MCF 10A (cell line): Measurements from ENCODE around the gene HDGFL2. TPM values are rescaled to one million over a fixed set of nuclear protein-coding genes. Genes with fewer than 3 reads are reported as not detected.
A peak's percentile ranks its signal among the peaks of the same experiment; 100 is the strongest.

ENCODE experiments used
- BruUV-seq: library from RNA; stranded (reverse); fragments of 400-500 nt; replicated peaks from 2 replicates; lab custom pipeline; 2021; lab: Mats Ljungman, UMichigan
- CTCF ChIA-PET: fragments of 300-600 bp; sonication (Branson Sonifier 250); formaldehyde crosslinking; extraction: SDS; loops from one replicate; lab custom pipeline; 2021; ENCODE audit warnings: antibody characterized with exemption, inconsistent platforms; lab: Yijun Ruan, JAX
- POLR2A ChIA-PET: fragments of 300-600, 350-650 bp; sonication (Branson Sonifier 250); formaldehyde crosslinking; extraction: SDS; loops from one replicate; lab custom pipeline; 2020; ENCODE audit warnings: antibody characterized with exemption, inconsistent platforms; lab: Yijun Ruan, JAX
- DNase-seq: peaks from one replicate; pipeline ENCODE4 v3.0.0-alpha.2; 2018; ENCODE audit not compliant: unreplicated experiment
- H3K27ac Mint-ChIP-seq: one replicate; pipeline ENCODE4 v1.8.0; 2022; ENCODE audit warnings: mild to moderate bottlenecking, low read depth, mixed read lengths; ENCODE audit not compliant: unreplicated experiment
- H3K27me3 Mint-ChIP-seq: one replicate; pipeline ENCODE4 v1.8.0; 2022; ENCODE audit warnings: mixed read lengths; ENCODE audit not compliant: insufficient read depth, unreplicated experiment
- H3K36me3 Mint-ChIP-seq: one replicate; pipeline ENCODE4 v1.8.0; 2022; ENCODE audit warnings: mild to moderate bottlenecking, moderate library complexity, mixed read lengths; ENCODE audit not compliant: insufficient read depth, unreplicated experiment
- H3K4me1 Mint-ChIP-seq: one replicate; pipeline ENCODE4 v1.8.0; 2022; ENCODE audit warnings: mixed read lengths; ENCODE audit not compliant: insufficient read depth, unreplicated experiment
- H3K4me3 Mint-ChIP-seq: one replicate; pipeline ENCODE4 v1.8.0; 2022; ENCODE audit warnings: mild to moderate bottlenecking, moderate library complexity, mixed read lengths; ENCODE audit not compliant: unreplicated experiment
- H3K9me3 Mint-ChIP-seq: one replicate; pipeline ENCODE4 v1.8.0; 2022; ENCODE audit warnings: mixed read lengths; ENCODE audit not compliant: unreplicated experiment
- intact Hi-C: fragments of 100-400 bp; cut with micrococcal nuclease; formaldehyde crosslinking; loops from 2 replicates; pipeline ENCODE4 v1.14.1; 2022
- total RNA-seq: library from RNA; stranded (reverse); gene quantifications from 2 replicates; pipeline ENCODE4 v1.2.3, GENCODE V29; 2022
- TF ChIP-seq, protein P1 (sequence below): fragments of 200-600 bp; IDR thresholded peaks from one replicate; pipeline ENCODE4 v1.8.0; 2022; ENCODE audit warnings: antibody characterized with exemption, mild to moderate bottlenecking; ENCODE audit not compliant: unreplicated experiment

Gene HDGFL2
- total RNA-seq, 1 experiment from 2014 or later, result 46.3 TPM

DNA sequence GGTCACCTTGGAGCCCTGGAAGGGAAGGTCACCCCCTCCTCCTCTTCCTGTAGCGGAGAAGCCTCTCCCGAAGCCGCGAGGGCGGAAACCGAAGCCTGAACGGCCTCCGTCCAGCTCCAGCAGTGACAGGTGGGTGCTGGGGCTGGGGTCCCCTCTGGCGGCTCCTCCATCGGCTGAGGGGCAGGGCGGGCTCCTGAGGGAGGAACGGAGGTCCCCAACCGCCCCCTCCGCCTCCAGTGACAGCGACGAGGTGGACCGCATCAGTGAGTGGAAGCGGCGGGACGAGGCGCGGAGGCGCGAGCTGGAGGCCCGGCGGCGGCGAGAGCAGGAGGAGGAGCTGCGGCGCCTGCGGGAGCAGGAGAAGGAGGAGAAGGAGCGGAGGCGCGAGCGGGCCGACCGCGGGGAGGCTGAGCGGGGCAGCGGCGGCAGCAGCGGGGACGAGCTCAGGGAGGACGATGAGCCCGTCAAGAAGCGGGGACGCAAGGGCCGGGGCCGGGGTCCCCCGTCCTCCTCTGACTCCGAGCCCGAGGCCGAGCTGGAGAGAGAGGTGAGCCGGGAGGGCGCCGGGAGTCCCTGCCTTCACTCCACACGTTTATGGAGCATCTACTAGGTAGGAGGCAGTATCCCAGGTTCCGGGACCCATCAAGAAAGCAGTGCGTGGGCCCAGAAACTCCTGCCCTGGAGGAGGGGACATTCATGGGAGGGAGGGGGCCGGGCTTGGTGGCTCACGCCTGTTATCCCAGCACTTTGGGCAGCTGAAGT is 22.0 kb downstream of the HDGFL2 start:
- H3K4me3 Mint-ChIP-seq, result no peak overlapping the region
- CTCF ChIA-PET, result interaction anchor here (0.8 kb wide), 1 partner anchor 67 kb away, joined by 3 read pairs; no protein-coding TSS in a partner anchor
- no peaks in the 10 kb centered on the region for H3K27me3 Mint-ChIP-seq
- TF ChIP-seq, protein P1, sequence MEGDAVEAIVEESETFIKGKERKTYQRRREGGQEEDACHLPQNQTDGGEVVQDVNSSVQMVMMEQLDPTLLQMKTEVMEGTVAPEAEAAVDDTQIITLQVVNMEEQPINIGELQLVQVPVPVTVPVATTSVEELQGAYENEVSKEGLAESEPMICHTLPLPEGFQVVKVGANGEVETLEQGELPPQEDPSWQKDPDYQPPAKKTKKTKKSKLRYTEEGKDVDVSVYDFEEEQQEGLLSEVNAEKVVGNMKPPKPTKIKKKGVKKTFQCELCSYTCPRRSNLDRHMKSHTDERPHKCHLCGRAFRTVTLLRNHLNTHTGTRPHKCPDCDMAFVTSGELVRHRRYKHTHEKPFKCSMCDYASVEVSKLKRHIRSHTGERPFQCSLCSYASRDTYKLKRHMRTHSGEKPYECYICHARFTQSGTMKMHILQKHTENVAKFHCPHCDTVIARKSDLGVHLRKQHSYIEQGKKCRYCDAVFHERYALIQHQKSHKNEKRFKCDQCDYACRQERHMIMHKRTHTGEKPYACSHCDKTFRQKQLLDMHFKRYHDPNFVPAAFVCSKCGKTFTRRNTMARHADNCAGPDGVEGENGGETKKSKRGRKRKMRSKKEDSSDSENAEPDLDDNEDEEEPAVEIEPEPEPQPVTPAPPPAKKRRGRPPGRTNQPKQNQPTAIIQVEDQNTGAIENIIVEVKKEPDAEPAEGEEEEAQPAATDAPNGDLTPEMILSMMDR, result no peak
- TSS peak; percentile 27 for BruUV-seq
- DNase-seq, result no peak
- peaks cover 33% of the 10 kb centered on the region for H3K36me3 Mint-ChIP-seq
- intact Hi-C loops, result no loop called here
- H3K4me1 Mint-ChIP-seq, result no peaks in the 10 kb centered on the region
- no peak overlapping the region for H3K27ac Mint-ChIP-seq
- H3K9me3 Mint-ChIP-seq, result no peaks in the 10 kb centered on the region
- POLR2A ChIA-PET, result interaction anchor here (0.8 kb wide), 1 partner anchor 31 kb away, joined by 3 read pairs; no protein-coding TSS in a partner anchor

DNA sequence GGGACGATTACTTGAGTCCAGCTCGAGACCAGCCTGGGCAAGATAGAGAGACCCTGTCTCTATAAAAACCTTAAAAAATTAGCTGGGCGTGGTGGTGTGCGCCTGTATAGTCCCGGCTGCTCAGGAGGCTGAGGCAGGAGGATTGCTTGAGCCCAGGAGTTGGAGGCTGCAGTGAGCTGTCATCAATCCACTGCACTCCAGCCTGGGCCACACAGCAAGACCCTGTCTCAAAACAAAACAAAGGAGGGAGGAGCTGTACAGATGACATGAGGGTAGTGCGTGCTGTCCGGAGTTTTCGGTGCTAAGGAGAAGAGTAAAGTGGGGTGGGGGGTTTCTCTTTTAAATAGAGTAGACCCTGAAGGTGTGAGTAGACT is 22.6 kb downstream of the HDGFL2 start:
- Mint-ChIP-seq H3K4me1 (no peaks in the 10 kb centered on the region), H3K9me3 (no peaks in the 10 kb centered on the region), H3K36me3 (peaks cover 33% of the 10 kb centered on the region), H3K27me3 (no peaks in the 10 kb centered on the region), H3K27ac (no peak overlapping the region), H3K4me3 (no peak overlapping the region)
- intact Hi-C loops, result no loop called here
- TF ChIP-seq, protein P1, result no peak
- POLR2A ChIA-PET, result interaction anchor here (0.8 kb wide), 1 partner anchor 30 kb away, joined by 3 read pairs; no protein-coding TSS in a partner anchor
- CTCF ChIA-PET, result interaction anchor here (0.7 to 2.4 kb wide), 4 partner anchors 9 to 32 kb away, joined by 3 to 9 read pairs (median 7); no protein-coding TSS in a partner anchor
- DNase-seq, result no peak
- no TSS peak for BruUV-seq

DNA sequence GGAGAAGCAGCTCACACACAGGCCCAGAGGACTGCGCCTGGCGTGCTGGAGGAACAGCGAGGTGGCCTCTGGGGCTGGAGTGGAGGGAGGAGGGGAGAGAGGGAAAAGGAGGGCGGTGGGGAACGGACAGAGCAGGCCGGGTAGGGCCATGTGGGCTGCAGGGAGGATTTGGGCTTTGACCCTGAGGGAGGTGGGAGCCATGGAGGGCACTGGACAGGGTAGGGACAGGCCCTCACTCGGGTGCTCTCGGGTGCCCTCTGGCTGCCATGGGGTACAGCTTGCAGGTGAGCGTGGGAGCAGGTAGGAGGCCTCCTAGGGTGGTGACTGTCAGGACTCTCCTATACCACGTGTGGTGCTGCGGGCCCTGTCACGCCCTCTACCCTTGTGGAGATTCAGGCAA is 23.4 kb downstream of the HDGFL2 start:
- POLR2A ChIA-PET, result interaction anchor here (0.6 kb wide), 1 partner anchor 383 kb away, joined by 3 read pairs; no protein-coding TSS in a partner anchor

DNA sequence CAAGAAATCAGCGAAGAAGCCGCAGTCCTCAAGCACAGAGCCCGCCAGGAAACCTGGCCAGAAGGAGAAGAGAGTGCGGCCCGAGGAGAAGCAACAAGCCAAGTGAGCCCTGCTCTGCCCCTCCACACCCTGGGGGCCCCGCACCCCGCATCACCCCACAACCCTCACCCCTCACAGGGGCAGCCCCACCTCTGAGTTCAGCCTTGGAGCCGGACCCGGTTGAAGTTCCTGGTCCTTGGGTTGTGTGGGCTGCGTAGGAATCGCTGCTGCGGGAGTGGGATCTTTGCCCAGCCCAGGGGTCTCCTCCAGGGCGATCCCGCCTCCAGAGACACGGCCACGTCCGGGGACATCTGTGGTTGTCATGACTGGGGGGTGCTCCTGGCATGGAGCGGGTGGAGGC is 24.2 kb downstream of the HDGFL2 start:
- H3K4me1 Mint-ChIP-seq, result no peaks in the 10 kb centered on the region
- H3K27ac Mint-ChIP-seq, result no peak overlapping the region
- intact Hi-C loops, result no loop called here
- CTCF ChIA-PET, result interaction anchor here (0.6 to 2.4 kb wide), 5 partner anchors 8 to 188 kb away, joined by 5 to 9 read pairs (median 5); no protein-coding TSS in a partner anchor
- DNase-seq, result no peak
- peaks cover 43% of the 10 kb centered on the region for H3K36me3 Mint-ChIP-seq
- BruUV-seq, result no TSS peak
- H3K9me3 Mint-ChIP-seq, result no peaks in the 10 kb centered on the region
- TF ChIP-seq, protein P1, result no peak
- no peak overlapping the region for H3K4me3 Mint-ChIP-seq
- no peaks in the 10 kb centered on the region for H3K27me3 Mint-ChIP-seq
- POLR2A ChIA-PET, result interaction anchor here (1.2 kb wide), 1 partner anchor 13 kb away, joined by 3 read pairs; no protein-coding TSS in a partner anchor

More for the DNA sequence above, 23.4 kb downstream of the HDGFL2 start:
- TF ChIP-seq, protein P1, result peak; percentile 78
- no peak overlapping the region for H3K27ac Mint-ChIP-seq
- H3K9me3 Mint-ChIP-seq, result no peaks in the 10 kb centered on the region
- CTCF ChIA-PET, result interaction anchor here (0.7 to 2.4 kb wide), 4 partner anchors 9 to 31 kb away, joined by 3 to 9 read pairs (median 7); no protein-coding TSS in a partner anchor
- H3K4me3 Mint-ChIP-seq, result no peak overlapping the region
- no peaks in the 10 kb centered on the region for H3K4me1 Mint-ChIP-seq
- H3K27me3 Mint-ChIP-seq, result no peaks in the 10 kb centered on the region
- intact Hi-C loops, result no loop called here
- DNase-seq, result peak; percentile 62
- H3K36me3 Mint-ChIP-seq, result peaks cover 37% of the 10 kb centered on the region
- BruUV-seq, result no TSS peak
